NCI-H2107 treated with DMSO at 0.1 percent for 48 hours (cell line): ENCODE results near the gene DUS1L.

Experiments
- DNase-seq: peaks from one replicate; lab custom pipeline; 2025; ENCODE audit not compliant: unreplicated experiment; lab: John Stamatoyannopoulos, UW

DUS1L gene

GRCh38 chr17:82056729-82057621 lies 8.6 kb downstream of the DUS1L start:
- DNase-seq: no peak

GRCh38 chr17:82055965-82056728 lies 9.5 kb downstream of the DUS1L start:
- no peak for DNase-seq

- no peak for DNase-seq
Observed at GRCh38 chr17:82055023-82055964, 10.3 kb downstream of the DUS1L start.

- no peak for DNase-seq
Observed at GRCh38 chr17:82054351-82055022, 11.1 kb downstream of the DUS1L start.

GRCh38 chr17:82053556-82054263 lies 11.9 kb downstream of the DUS1L start:
- no peak for DNase-seq

- no peak for DNase-seq
Observed at GRCh38 chr17:82053130-82053529, 12.5 kb downstream of the DUS1L start.

GRCh38 chr17:82052638-82053059 lies 13.0 kb downstream of the DUS1L start:
- DNase-seq: no peak

- DNase-seq: peak; percentile 14
Observed at GRCh38 chr17:82051776-82052637, 13.6 kb downstream of the DUS1L start, which contains the start of the genes GPS1 and RFNG. TSS of gene GPS1 (plus strand) at chr17:82051898. CDS start at chr17:82051932, 34 bp downstream. TSS of gene RFNG (minus strand) at chr17:82051811. CDS start at chr17:82051766, 45 bp downstream.

- DNase-seq: no peak
Observed at GRCh38 chr17:82050761-82051641, 14.6 kb downstream of the DUS1L start.

GRCh38 chr17:82050152-82050760 lies 15.3 kb downstream of the DUS1L start:
- DNase-seq: no peak

- no peak for DNase-seq
Observed at GRCh38 chr17:82049521-82049971, 16.1 kb downstream of the DUS1L start.

- DNase-seq: no peak
Observed at GRCh38 chr17:82049106-82049505, 16.5 kb downstream of the DUS1L start.

- DNase-seq: no peak
Observed at GRCh38 chr17:82048571-82048971, 17.0 kb downstream of the DUS1L start.

- DNase-seq: no peak
Observed at GRCh38 chr17:82047914-82048570, 17.6 kb downstream of the DUS1L start.

- DNase-seq: no peak
Observed at GRCh38 chr17:82047379-82047778, 18.2 kb downstream of the DUS1L start.

- DNase-seq: no peak
Observed at GRCh38 chr17:82046903-82047302, 18.7 kb downstream of the DUS1L start.
